Gastroesophageal sphincter (tissue), 4 donors: ENCODE measurements around the gene SCLY. TPM values are rescaled to one million over a fixed set of nuclear protein-coding genes. Genes with fewer than 3 reads are reported as not detected.

Experiments used
- ATAC-seq: fragments of 150-250 bp; one replicate; pipeline ENCODE4 v1.9.1; 2016; ENCODE audit warnings: mild to moderate bottlenecking, moderate library complexity
- H3K27ac ChIP-seq, 4 donors: fragments of 200-600 bp; sonication (generic) in 3 of 4; 1 replicate in 3 of 4; 2 replicates in 1 of 4; pipeline ENCODE4 v1.5.1; 2016 to 2019
- H3K27me3 ChIP-seq: fragments of 200-600 bp; sonication (generic); one replicate; pipeline ENCODE4 v1.5.1; 2019
- H3K36me3 ChIP-seq, 2 donors: fragments of 200-600 bp; sonication (generic); one replicate each; pipeline ENCODE4 v1.5.1; 2019; ENCODE audit warnings: control low read depth in 1 of 2
- H3K4me1 ChIP-seq, 3 donors: fragments of 200-600 bp; sonication (generic); 1 replicate in 2 of 3; 2 replicates in 1 of 3; pipeline ENCODE4 v1.5.1; 2016 to 2019; ENCODE audit warnings: control low read depth in 2 of 3
- H3K4me3 ChIP-seq, 2 donors: fragments of 200-600 bp; sonication (generic); one replicate each; pipeline ENCODE4 v1.5.1; 2019; ENCODE audit warnings: mild to moderate bottlenecking in 1 of 2, moderate library complexity in 1 of 2
- H3K9me3 ChIP-seq, 3 donors: fragments of 200-600 bp; sonication (generic); one replicate each; pipeline ENCODE4 v1.5.1; 2017 to 2019; ENCODE audit warnings: control low read depth in 2 of 3
- CTCF ChIP-seq, 4 experiments: fragments of 200-600 bp in 2 of 4; fragments of 450-650 bp in 2 of 4; sonication (generic) in 1 of 4; IDR thresholded peaks; one replicate each; pipeline ENCODE4 v1.5.1; 2017 to 2019; ENCODE audit warnings: antibody characterized with exemption in 4 of 4, mild to moderate bottlenecking in 2 of 4, moderate library complexity in 2 of 4
- EP300 ChIP-seq: sonication (generic); formaldehyde crosslinking; IDR thresholded peaks from one replicate; pipeline ENCODE4 v1.6.1; 2017; ENCODE audit warnings: antibody characterized with exemption, mild to moderate bottlenecking
- POLR2A ChIP-seq, 2 donors: fragments of 450-650 bp; IDR thresholded peaks; one replicate each; pipeline ENCODE4 v1.6.1; 2017; ENCODE audit warnings: antibody characterized with exemption in 2 of 2, mild to moderate bottlenecking in 2 of 2, moderate library complexity in 1 of 2
- POLR2AphosphoS5 ChIP-seq: sonication (generic); formaldehyde crosslinking; IDR thresholded peaks from one replicate; pipeline ENCODE4 v1.6.1; 2017; ENCODE audit warnings: antibody characterized with exemption
- WGBS, 2 donors: methylation state at CpG; one replicate each; pipeline ENCODE4 v1.1.5; 2018; ENCODE audit warnings: low coverage in 1 of 2; 5-methylcytosine and 5-hydroxymethylcytosine counted together
- total RNA-seq, 4 donors: library from RNA; depleted of rRNA; stranded (reverse); fragments of >200 nt; gene quantifications; one replicate each; pipeline ENCODE4 v1.1.0, GENCODE V29; 2016

Gene SCLY
- total RNA-seq, 4 donors from 2014 or later: 14.2 to 23.2 (median 16.5) TPM

DNA sequence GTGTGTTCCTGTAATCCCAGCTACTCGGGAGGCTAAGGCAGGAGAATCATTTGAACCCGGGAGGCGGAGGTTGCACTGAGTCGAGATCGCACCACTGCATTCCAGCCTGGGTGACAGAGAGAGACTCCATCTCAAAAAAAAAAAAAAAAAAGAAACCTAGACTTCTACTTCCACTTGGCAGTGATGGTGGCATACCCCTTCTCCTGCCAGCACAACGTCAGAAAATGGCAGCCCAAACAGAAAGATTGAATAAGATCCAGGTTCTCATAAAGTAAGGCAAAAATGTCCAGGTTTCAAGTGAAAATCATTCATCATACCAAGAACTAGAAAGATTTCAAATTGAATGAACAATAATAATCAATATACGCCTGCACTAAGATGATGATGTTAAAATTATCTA, 24.0 kb downstream of the SCLY start:
- peaks cover 0 to 54% of the 10 kb centered on the region in 2 donors for H3K36me3 ChIP-seq
- ATAC-seq: no peak
- H3K27me3 ChIP-seq: no peaks in the 10 kb centered on the region
- H3K4me1 ChIP-seq: no peaks in the 10 kb centered on the region
- 89 to 96% methylated on average over 6 to 7 of the region's 7 CpGs for WGBS, 2 donors
- no peak for TF ChIP-seq POLR2AphosphoS5
- no peak for TF ChIP-seq CTCF (IDR thresholded peaks at IDR 0.05)
- TF ChIP-seq POLR2A (IDR thresholded peaks at IDR 0.05): no peak
- TF ChIP-seq EP300: no peak
- H3K4me3 ChIP-seq: no peak overlapping the region
- H3K9me3 ChIP-seq: no peaks in the 10 kb centered on the region
- no peak overlapping the region for H3K27ac ChIP-seq

- no peaks in the 10 kb centered on the region for H3K9me3 ChIP-seq
- no peak overlapping the region for H3K4me3 ChIP-seq
- peaks cover 0 to 47% of the 10 kb centered on the region in 2 donors for H3K36me3 ChIP-seq
- no peak for ATAC-seq
- H3K4me1 ChIP-seq: no peaks in the 10 kb centered on the region
- no peak overlapping the region for H3K27ac ChIP-seq
- TF ChIP-seq EP300 (no peak), POLR2A (IDR thresholded peaks at IDR 0.05) (no peak), CTCF (IDR thresholded peaks at IDR 0.05) (no peak), POLR2AphosphoS5 (no peak)
- no peaks in the 10 kb centered on the region for H3K27me3 ChIP-seq
- WGBS, 2 donors: 90 to 94% methylated on average over 3 of the region's 3 CpGs
Observed at GRCh38 chr2:238085899-238086298, 25.1 kb downstream of the SCLY start.

GRCh38 chr2:238087211-238087610, 26.4 kb downstream of the SCLY start:
- TF ChIP-seq POLR2AphosphoS5: no peak
- no peak for TF ChIP-seq CTCF (IDR thresholded peaks at IDR 0.05)
- TF ChIP-seq EP300: no peak
- TF ChIP-seq POLR2A (IDR thresholded peaks at IDR 0.05): no peak
- 60 to 97% methylated on average over 1 to 2 of the region's 2 CpGs for WGBS, 2 donors
- H3K36me3 ChIP-seq: peaks cover 0 to 43% of the 10 kb centered on the region in 2 donors
- H3K27ac ChIP-seq: no peak overlapping the region
- H3K4me1 ChIP-seq: no peaks in the 10 kb centered on the region
- no peaks in the 10 kb centered on the region for H3K9me3 ChIP-seq
- H3K4me3 ChIP-seq: no peak overlapping the region
- ATAC-seq: no peak
- no peaks in the 10 kb centered on the region for H3K27me3 ChIP-seq

- Histone ChIP-seq H3K36me3 (peaks cover 0 to 22% of the 10 kb centered on the region in 2 donors), H3K9me3 (no peaks in the 10 kb centered on the region), H3K27ac (no peak overlapping the region), H3K4me3 (no peak overlapping the region), H3K4me1 (no peaks in the 10 kb centered on the region), H3K27me3 (no peaks in the 10 kb centered on the region)
- TF ChIP-seq POLR2A (IDR thresholded peaks at IDR 0.05) (no peak), EP300 (no peak), CTCF (IDR thresholded peaks at IDR 0.05) (no peak), POLR2AphosphoS5 (no peak)
- no peak for ATAC-seq
- 92 to 93% methylated on average over 3 to 4 of the region's 4 CpGs for WGBS, 2 donors
Observed at GRCh38 chr2:238090887-238091286, 30.1 kb downstream of the SCLY start.

DNA sequence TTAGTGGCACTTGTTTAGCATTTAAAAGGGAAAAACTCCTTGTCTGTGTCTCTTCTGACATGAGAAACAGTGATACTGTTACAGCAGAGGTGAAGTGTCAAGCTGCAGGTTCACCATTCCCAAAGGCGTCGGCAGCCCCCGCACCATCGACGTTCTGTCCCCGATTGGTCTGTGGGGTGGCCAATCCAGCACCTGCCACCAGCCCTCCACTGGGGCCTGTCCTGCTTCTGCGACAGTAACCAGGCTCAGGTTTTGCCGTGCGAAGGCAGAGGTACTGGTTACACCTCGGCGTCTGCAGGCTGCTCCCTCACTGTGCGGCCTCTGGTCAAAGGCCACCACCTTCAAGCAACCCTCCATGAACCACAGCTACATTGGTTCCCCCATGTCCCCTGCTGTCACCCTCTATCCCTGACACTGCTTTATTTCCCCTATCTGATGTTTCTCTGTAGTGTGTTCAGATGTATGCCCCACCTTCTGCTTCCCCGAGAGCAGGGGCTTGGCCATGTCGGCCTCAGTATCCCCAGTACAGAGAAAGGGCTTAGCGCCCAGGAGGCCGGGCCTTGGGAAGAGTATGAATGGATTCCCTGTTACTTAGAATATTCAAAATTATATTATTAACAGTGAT, 30.7 kb downstream of the SCLY start:
- no peaks in the 10 kb centered on the region for H3K4me1 ChIP-seq
- H3K4me3 ChIP-seq: no peak overlapping the region
- ATAC-seq: no peak
- TF ChIP-seq POLR2AphosphoS5 (no peak), CTCF (IDR thresholded peaks at IDR 0.05) (no peak), EP300 (no peak), POLR2A (IDR thresholded peaks at IDR 0.05) (no peak)
- WGBS, 2 donors: 94% methylated on average over 7 of the region's 16 CpGs; no CpG with 5 or more reads in 1 of the 2 donors
- no peaks in the 10 kb centered on the region for H3K27me3 ChIP-seq
- H3K36me3 ChIP-seq: peaks cover 0 to 22% of the 10 kb centered on the region in 2 donors
- no peaks in the 10 kb centered on the region for H3K9me3 ChIP-seq
- no peak overlapping the region for H3K27ac ChIP-seq
